PFSK-1 (cell line): ENCODE results near the gene ALPK3.

Experiments used
- FOXP2 ChIP-seq: optimal IDR thresholded peaks from 2 replicates; pipeline ENCODE3; 2011; ENCODE audit warnings: borderline replicate concordance, control low read depth, inconsistent platforms; ENCODE audit not compliant: insufficient read depth; ENCODE audit errors: extremely low read length, extremely low read depth
- POLR2AphosphoS5 ChIP-seq: IDR thresholded peaks from 2 replicates; pipeline ENCODE4 v1.6.1; 2012; ENCODE audit warnings: low read depth, mild to moderate bottlenecking, control low read depth, low read length, moderate library complexity
- REST ChIP-seq, 2 experiments: IDR thresholded peaks; 2 replicates each; pipeline versions ENCODE4 v1.6.1 to v1.8.0; 2011 to 2012; ENCODE audit warnings: low read depth in 2 of 2, low read length in 2 of 2, control low read depth in 1 of 2, inconsistent platforms in 1 of 2, mild to moderate bottlenecking in 1 of 2, moderate library complexity in 1 of 2; ENCODE audit not compliant: insufficient read depth in 1 of 2
- SIN3A ChIP-seq: IDR thresholded peaks from 2 replicates; pipeline ENCODE4 v1.6.1; 2012; ENCODE audit warnings: mild to moderate bottlenecking, low read length, moderate library complexity, borderline replicate concordance; ENCODE audit not compliant: insufficient read depth
- TAF1 ChIP-seq: IDR thresholded peaks from 2 replicates; pipeline ENCODE4 v1.6.1; 2012; ENCODE audit warnings: low read length, control low read depth, borderline replicate concordance; ENCODE audit not compliant: insufficient read depth

The ALPK3 gene

GRCh38 chr15:84833447-84834228, 16.5 kb downstream of the ALPK3 start:
- no peak for TF ChIP-seq POLR2AphosphoS5
- TF ChIP-seq FOXP2: peak; percentile 20
- TF ChIP-seq REST (IDR thresholded peaks at IDR 0.05; ENCODE audit: insufficient read depth in 1 of 2, low read depth in 2 of 2, low read length in 2 of 2): no peak

GRCh38 chr15:84834229-84834955, 17.2 kb downstream of the ALPK3 start:
- TF ChIP-seq POLR2AphosphoS5 (no peak), SIN3A (no peak), REST (IDR thresholded peaks at IDR 0.05; ENCODE audit: insufficient read depth in 1 of 2, low read depth in 2 of 2, low read length in 2 of 2) (no peak), TAF1 (no peak), FOXP2 (no peak)

- no peak for TF ChIP-seq TAF1
- no peak for TF ChIP-seq POLR2AphosphoS5
- TF ChIP-seq FOXP2: no peak
- no peak for TF ChIP-seq SIN3A
- no peak for TF ChIP-seq REST (IDR thresholded peaks at IDR 0.05; ENCODE audit: insufficient read depth in 1 of 2, low read depth in 2 of 2, low read length in 2 of 2)
Observed at GRCh38 chr15:84834969-84835368, 17.8 kb downstream of the ALPK3 start.

GRCh38 chr15:84835661-84836337, 18.6 kb downstream of the ALPK3 start:
- no peak for TF ChIP-seq FOXP2
- TF ChIP-seq TAF1: no peak
- TF ChIP-seq POLR2AphosphoS5: no peak
- TF ChIP-seq REST (IDR thresholded peaks at IDR 0.05; ENCODE audit: insufficient read depth in 1 of 2, low read depth in 2 of 2, low read length in 2 of 2): no peak
- no peak for TF ChIP-seq SIN3A
